DOHH2 (cell line): ENCODE data around the gene SCGB3A1.

ENCODE experiments used
- H3F3A ChIP-seq: fragments of 200-600 bp; sonication (generic), shearing (Covaris generic); 2 replicates; pipeline ENCODE4 v1.6.0; 2016; ENCODE audit warnings: antibody characterized with exemption, mild to moderate bottlenecking; ENCODE audit not compliant: control insufficient read depth, insufficient read depth
- H3K27ac ChIP-seq: fragments of 200-600 bp; sonication (generic); 2 replicates; pipeline ENCODE4 v1.5.1; 2014; ENCODE audit warnings: low read depth, mild to moderate bottlenecking, low read length, moderate library complexity
- H3K27me3 ChIP-seq: fragments of 200-600 bp; sonication (generic); 2 replicates; pipeline ENCODE4 v1.6.1; 2014; ENCODE audit warnings: mild to moderate bottlenecking, low read length, mixed read lengths; ENCODE audit not compliant: control insufficient read depth
- H3K36me3 ChIP-seq: fragments of 200-600 bp; sonication (generic); 2 replicates; pipeline ENCODE4 v1.6.1; 2014; ENCODE audit warnings: mild to moderate bottlenecking, low read length, moderate library complexity, mixed read lengths; ENCODE audit not compliant: control insufficient read depth
- H3K4me1 ChIP-seq: fragments of 200-600 bp; sonication (generic); 2 replicates; pipeline ENCODE4 v1.6.1; 2014; ENCODE audit warnings: mild to moderate bottlenecking, low read length, mixed read lengths; ENCODE audit not compliant: control insufficient read depth
- H3K4me2 ChIP-seq: fragments of 200-600 bp; sonication (generic); 2 replicates; pipeline ENCODE4 v1.6.0; 2014; ENCODE audit warnings: mild to moderate bottlenecking, low read length, moderate library complexity
- H3K4me3 ChIP-seq: fragments of 200-600 bp; sonication (generic); 2 replicates; pipeline ENCODE4 v1.5.1; 2014; ENCODE audit warnings: mild to moderate bottlenecking, low read length, mixed read lengths
- H3K79me2 ChIP-seq: fragments of 200-600 bp; sonication (generic); 2 replicates; pipeline ENCODE4 v1.6.1; 2014; ENCODE audit warnings: mild to moderate bottlenecking, low read length, mixed read lengths; ENCODE audit not compliant: control insufficient read depth
- H3K9me2 ChIP-seq: fragments of 200-600 bp; sonication (generic); replicated peaks from 2 replicates; pipeline ENCODE4 v1.6.1; 2014; ENCODE audit warnings: mild to moderate bottlenecking, low read length, mixed read lengths; ENCODE audit not compliant: control insufficient read depth
- H3K9me3 ChIP-seq: fragments of 200-600 bp; sonication (generic); 2 replicates; pipeline ENCODE4 v1.6.1; 2014; ENCODE audit warnings: antibody characterized with exemption, low read length, mixed read lengths; ENCODE audit not compliant: control insufficient read depth, insufficient read depth
- H4K20me1 ChIP-seq: fragments of 200-600 bp; sonication (generic); 2 replicates; pipeline ENCODE4 v1.6.0; 2014; ENCODE audit warnings: low read depth, mild to moderate bottlenecking, antibody characterized with exemption, low read length, moderate library complexity; ENCODE audit not compliant: control insufficient read depth, insufficient read depth
- EZH2phosphoT487 ChIP-seq: fragments of 200-600 bp; sonication (generic); IDR thresholded peaks from 2 replicates; pipeline ENCODE4 v1.6.1; 2017; ENCODE audit warnings: borderline replicate concordance, mild to moderate bottlenecking, antibody characterized with exemption, low read length, moderate library complexity, mixed read lengths
- TF ChIP-seq, protein P1 (sequence below): fragments of 200-600 bp; sonication (generic); IDR thresholded peaks from one replicate; pipeline ENCODE4 v1.5.1; 2014; ENCODE audit warnings: antibody characterized with exemption, mild to moderate bottlenecking, low read depth, low read length; ENCODE audit not compliant: poor library complexity, severe bottlenecking

Gene SCGB3A1

DNA sequence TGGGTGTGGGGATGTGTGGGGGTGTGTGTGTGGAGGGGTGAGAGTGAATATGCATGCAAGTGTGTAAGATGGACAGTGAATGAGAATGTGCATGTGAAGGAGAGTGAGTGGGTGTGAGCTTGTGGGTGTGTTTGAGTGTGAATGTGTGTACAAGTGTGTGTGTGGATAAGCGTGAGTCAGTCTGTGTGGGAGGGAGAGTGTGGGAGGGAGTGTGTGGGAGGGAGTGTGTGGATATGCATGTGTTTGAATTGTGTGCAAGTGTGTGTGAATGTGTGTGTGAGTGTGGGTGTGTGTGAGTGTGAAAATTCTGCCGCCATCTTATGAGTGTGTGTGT, 3.7 kb upstream of the SCGB3A1 start:
- peaks cover under 1% of the 10 kb centered on the region; the same call in 1 of the 2 replicates for H3K27me3 ChIP-seq

DNA sequence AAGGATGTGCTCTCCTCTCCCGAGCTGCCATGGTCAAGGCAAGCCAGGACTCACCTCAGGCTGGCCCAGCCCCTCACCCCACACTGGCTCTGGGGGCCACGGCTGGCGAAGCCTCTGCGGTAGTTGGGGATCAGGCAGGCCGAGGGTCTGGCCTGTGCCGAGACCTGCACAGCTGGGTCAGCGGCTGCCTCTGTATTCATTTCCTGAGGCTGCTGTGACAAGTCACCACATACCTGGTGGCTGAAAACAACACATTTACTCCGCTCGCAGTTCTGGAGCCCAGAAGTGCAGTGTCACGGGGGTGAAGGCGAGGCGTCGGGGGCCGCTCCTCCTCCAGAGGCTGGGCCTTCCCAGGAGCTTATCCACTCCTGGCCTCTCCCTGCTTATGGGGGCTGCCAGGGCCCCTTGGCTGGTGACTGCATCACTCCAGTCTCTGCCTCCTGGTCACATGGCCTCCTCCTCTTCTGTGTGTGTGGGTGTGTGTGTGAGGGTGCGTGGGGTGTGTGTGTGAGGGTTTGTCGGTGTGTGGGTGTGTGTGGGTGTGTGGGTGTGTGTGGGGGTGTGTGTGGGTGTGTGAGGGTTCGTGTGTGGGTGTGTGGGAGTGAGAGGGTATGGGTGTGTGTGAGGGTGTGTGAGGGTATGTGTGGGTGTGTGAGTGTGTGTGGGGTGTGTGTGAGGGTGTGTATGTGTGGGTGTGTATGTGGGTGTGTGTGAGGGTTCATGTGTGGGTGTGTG, 3.2 kb upstream of the SCGB3A1 start:
- H3K27ac ChIP-seq: no peak overlapping the region
- no peak overlapping the region for H3K4me3 ChIP-seq
- H3F3A ChIP-seq: no peaks in the 10 kb centered on the region
- peaks cover 6% of the 10 kb centered on the region for H3K4me1 ChIP-seq
- no peaks in the 10 kb centered on the region for H3K79me2 ChIP-seq
- TF ChIP-seq, protein P1, sequence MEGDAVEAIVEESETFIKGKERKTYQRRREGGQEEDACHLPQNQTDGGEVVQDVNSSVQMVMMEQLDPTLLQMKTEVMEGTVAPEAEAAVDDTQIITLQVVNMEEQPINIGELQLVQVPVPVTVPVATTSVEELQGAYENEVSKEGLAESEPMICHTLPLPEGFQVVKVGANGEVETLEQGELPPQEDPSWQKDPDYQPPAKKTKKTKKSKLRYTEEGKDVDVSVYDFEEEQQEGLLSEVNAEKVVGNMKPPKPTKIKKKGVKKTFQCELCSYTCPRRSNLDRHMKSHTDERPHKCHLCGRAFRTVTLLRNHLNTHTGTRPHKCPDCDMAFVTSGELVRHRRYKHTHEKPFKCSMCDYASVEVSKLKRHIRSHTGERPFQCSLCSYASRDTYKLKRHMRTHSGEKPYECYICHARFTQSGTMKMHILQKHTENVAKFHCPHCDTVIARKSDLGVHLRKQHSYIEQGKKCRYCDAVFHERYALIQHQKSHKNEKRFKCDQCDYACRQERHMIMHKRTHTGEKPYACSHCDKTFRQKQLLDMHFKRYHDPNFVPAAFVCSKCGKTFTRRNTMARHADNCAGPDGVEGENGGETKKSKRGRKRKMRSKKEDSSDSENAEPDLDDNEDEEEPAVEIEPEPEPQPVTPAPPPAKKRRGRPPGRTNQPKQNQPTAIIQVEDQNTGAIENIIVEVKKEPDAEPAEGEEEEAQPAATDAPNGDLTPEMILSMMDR: no peak
- no peak for TF ChIP-seq EZH2phosphoT487
- no peak overlapping the region for H3K4me2 ChIP-seq
- H3K36me3 ChIP-seq: no peaks in the 10 kb centered on the region
- H3K9me2 ChIP-seq: no peaks in the 10 kb centered on the region
- peaks cover 4% of the 10 kb centered on the region; the same call in 1 of the 2 replicates for H3K27me3 ChIP-seq
- H4K20me1 ChIP-seq: no peaks in the 10 kb centered on the region
- no peaks in the 10 kb centered on the region for H3K9me3 ChIP-seq

More for the DNA sequence above, 3.7 kb upstream of the SCGB3A1 start:
- peaks cover under 1% of the 10 kb centered on the region for H3K4me1 ChIP-seq
- no peaks in the 10 kb centered on the region for H3K36me3 ChIP-seq
- H3K9me3 ChIP-seq: no peaks in the 10 kb centered on the region
- H3K4me3 ChIP-seq: no peak overlapping the region
- no peaks in the 10 kb centered on the region for H3K79me2 ChIP-seq
- no peaks in the 10 kb centered on the region for H4K20me1 ChIP-seq
- no peaks in the 10 kb centered on the region for H3K9me2 ChIP-seq
- TF ChIP-seq, protein P1: no peak
- no peak for TF ChIP-seq EZH2phosphoT487
- no peak overlapping the region for H3K4me2 ChIP-seq
- H3K27ac ChIP-seq: no peak overlapping the region
- H3F3A ChIP-seq: no peaks in the 10 kb centered on the region

DNA sequence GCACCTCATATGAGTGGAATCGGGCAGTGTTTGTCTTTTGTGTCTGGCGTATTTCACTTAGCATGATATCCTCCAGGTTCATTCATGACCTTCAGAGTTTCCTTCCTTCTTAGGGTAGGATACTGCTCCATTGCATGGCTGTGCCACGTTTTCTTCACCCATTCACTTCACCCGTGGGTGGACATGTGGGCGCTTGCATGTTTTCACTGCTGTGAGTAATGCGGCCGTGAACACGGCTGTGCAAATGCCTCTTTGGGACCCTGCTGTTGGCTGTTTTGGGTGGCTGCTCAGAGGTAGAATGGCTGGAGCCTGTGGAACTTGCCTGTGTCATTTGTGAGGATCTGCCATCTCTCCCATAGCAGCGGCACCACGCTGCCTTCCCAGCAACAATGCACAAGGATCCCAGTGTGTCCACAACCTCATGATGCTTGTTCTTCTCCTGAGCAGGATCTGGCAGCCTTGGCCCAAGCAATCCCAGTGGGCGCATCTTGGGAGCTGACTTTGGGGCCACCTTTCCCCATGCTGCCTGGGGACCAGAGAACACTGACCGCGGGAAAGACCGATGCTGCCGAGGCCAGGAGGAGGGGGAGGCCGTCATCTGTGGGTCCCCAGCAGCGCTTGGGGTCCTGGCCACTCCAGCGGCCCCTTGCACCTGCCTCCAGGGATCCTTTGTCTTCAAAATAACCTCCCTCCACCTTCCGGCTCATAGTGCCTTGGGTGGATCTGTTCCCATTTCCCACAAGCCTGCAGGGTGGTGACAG, 2.3 kb upstream of the SCGB3A1 start:
- H3K27me3 ChIP-seq: peaks cover 4% of the 10 kb centered on the region; the same call in 1 of the 2 replicates
- H4K20me1 ChIP-seq: no peaks in the 10 kb centered on the region

More for the DNA sequence above, 2.3 kb upstream of the SCGB3A1 start:
- Histone ChIP-seq H3K4me2 (no peak overlapping the region), H3K4me3 (no peak overlapping the region), H3K9me3 (no peaks in the 10 kb centered on the region), H3F3A (no peaks in the 10 kb centered on the region), H3K9me2 (no peaks in the 10 kb centered on the region), H3K79me2 (no peaks in the 10 kb centered on the region), H3K4me1 (peaks cover 6% of the 10 kb centered on the region), H3K36me3 (no peaks in the 10 kb centered on the region), H3K27ac (no peak overlapping the region)
- TF ChIP-seq, protein P1: no peak
- no peak for TF ChIP-seq EZH2phosphoT487
